ENCODE measurements around the gene MEGF6. TPM values are rescaled to one million over a fixed set of nuclear protein-coding genes. Genes with fewer than 3 reads are reported as not detected.

Gene MEGF6
- total RNA-seq, 2 experiments from 2014 or later, result 57.5 to 62.2 TPM

DNA sequence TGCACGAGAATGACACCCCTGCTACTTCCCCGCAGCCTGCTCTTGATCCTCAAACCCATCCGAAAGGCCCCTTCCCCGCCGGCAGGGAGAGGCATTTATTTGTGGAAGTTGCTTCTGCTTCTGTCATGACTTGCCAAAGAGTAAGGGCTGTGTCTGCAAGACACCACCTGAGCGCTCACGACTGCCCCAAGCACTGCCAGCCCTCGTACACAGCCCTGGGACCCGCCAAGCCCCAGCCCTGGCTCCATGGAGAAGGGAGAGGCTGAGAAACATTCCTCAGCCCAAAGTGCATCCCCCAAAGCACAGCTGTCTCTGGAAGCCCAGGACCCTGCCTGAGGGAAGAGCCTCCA is 7.2 kb upstream of the MEGF6 start:
- ChIA-PET CTCF (interaction anchor here (0.9 to 2.0 kb wide), 16 partner anchors 11 to 178 kb away, joined by 3 to 23 read pairs (median 4); partner anchors contain the start of genes LRRC47 and WRAP73), POLR2A (interaction anchor here (1.0 to 1.4 kb wide), 3 partner anchors 88 to 165 kb away, joined by 5 to 7 read pairs (median 6); no protein-coding TSS in a partner anchor)
- Mint-ChIP-seq H3K36me3 (ENCODE audit: low read depth) (no peaks in the 10 kb centered on the region), H3K27ac (no peak overlapping the region), H3K9me3 (no peaks in the 10 kb centered on the region), H3K4me1 (ENCODE audit: low read depth) (peaks cover 35% of the 10 kb centered on the region), H3K27me3 (peaks cover 19% of the 10 kb centered on the region), H3K4me3 (no peak overlapping the region)
- no peak for TF ChIP-seq CTCF (IDR thresholded peaks at IDR 0.05)
- Histone ChIP-seq H3K4me3 (ENCODE audit: low read length) (no peak overlapping the region), H3K27ac (ENCODE audit: low read depth in 1 of 2, low read length in 2 of 2) (no peak overlapping the region), H3K36me3 (ENCODE audit: insufficient read depth, low read length) (peaks cover 3% of the 10 kb centered on the region), H3K27me3 (ENCODE audit: control insufficient read depth in 1 of 2, insufficient read depth in 2 of 2, low read length in 2 of 2) (peaks cover 0 to 2% of the 10 kb centered on the region in 2 experiments), H3K4me1 (ENCODE audit: insufficient read depth, low read length) (peaks cover 23% of the 10 kb centered on the region), H3K9me3 (ENCODE audit: control insufficient read depth in 1 of 2, insufficient read depth in 1 of 2, low read length in 2 of 2) (no peaks in the 10 kb centered on the region)
- DNase-seq (no peak), ATAC-seq (ENCODE audit: poor library complexity) (no peak)
- intact Hi-C loops (cut with DNase I, micrococcal nuclease), result no loop called here

GRCh38 chr1:3617806-3618345 is 6.6 kb upstream of the MEGF6 start:
- peaks cover 0 to 2% of the 10 kb centered on the region in 2 experiments for H3K27me3 ChIP-seq (ENCODE audit: control insufficient read depth in 1 of 2, insufficient read depth in 2 of 2, low read length in 2 of 2)
- Mint-ChIP-seq H3K4me3 (no peak overlapping the region), H3K9me3 (no peaks in the 10 kb centered on the region), H3K27me3 (peaks cover 26% of the 10 kb centered on the region), H3K4me1 (ENCODE audit: low read depth) (peaks cover 29% of the 10 kb centered on the region), H3K36me3 (ENCODE audit: low read depth) (no peaks in the 10 kb centered on the region), H3K27ac (no peak overlapping the region)
- peaks cover 17% of the 10 kb centered on the region for H3K4me1 ChIP-seq (ENCODE audit: insufficient read depth, low read length)
- no peak for TF ChIP-seq CTCF (IDR thresholded peaks at IDR 0.05)
- no peaks in the 10 kb centered on the region for H3K9me3 ChIP-seq (ENCODE audit: control insufficient read depth in 1 of 2, insufficient read depth in 1 of 2, low read length in 2 of 2)
- no peak overlapping the region for H3K4me3 ChIP-seq (ENCODE audit: low read length)
- intact Hi-C loops (cut with DNase I, micrococcal nuclease), result no loop called here
- POLR2A ChIA-PET, result no interaction called here
- no peak for ATAC-seq (ENCODE audit: poor library complexity)
- DNase-seq, result no peak
- peaks cover 3% of the 10 kb centered on the region for H3K36me3 ChIP-seq (ENCODE audit: insufficient read depth, low read length)
- CTCF ChIA-PET, result interaction anchor here (1.4 kb wide), 1 partner anchor 127 kb away, joined by 12 read pairs; no protein-coding TSS in a partner anchor
- no peak overlapping the region for H3K27ac ChIP-seq (ENCODE audit: low read depth in 1 of 2, low read length in 2 of 2)

DNA sequence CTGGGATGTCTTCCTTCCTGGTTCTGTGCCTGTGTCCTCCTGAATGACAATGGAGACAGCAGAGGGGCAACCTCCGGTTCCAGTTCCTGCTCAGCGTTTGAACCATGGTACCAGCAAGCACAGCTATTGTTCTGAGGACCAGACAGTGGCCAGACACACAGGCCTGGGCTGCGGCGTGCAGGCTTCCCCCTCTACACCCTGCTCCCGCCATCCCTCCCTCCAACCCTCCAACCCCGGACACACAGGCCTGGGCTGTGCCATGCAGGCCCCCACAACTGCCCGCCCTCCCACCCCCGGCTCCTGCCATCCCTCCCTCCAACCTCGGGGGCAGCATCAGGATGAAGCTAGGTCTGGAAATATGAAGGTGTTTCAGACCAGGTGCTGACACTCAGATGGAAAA is 5.6 kb upstream of the MEGF6 start:
- Histone ChIP-seq H3K27ac (ENCODE audit: low read depth in 1 of 2, low read length in 2 of 2) (no peak overlapping the region), H3K4me1 (ENCODE audit: insufficient read depth, low read length) (peaks cover 15% of the 10 kb centered on the region), H3K9me3 (ENCODE audit: control insufficient read depth in 1 of 2, insufficient read depth in 1 of 2, low read length in 2 of 2) (no peaks in the 10 kb centered on the region), H3K4me3 (ENCODE audit: low read length) (no peak overlapping the region), H3K27me3 (ENCODE audit: control insufficient read depth in 1 of 2, insufficient read depth in 2 of 2, low read length in 2 of 2) (peaks cover 7% of the 10 kb centered on the region in 2 experiments), H3K36me3 (ENCODE audit: insufficient read depth, low read length) (no peaks in the 10 kb centered on the region)
- no peak for TF ChIP-seq CTCF (IDR thresholded peaks at IDR 0.05)
- peaks cover 27% of the 10 kb centered on the region for H3K4me1 Mint-ChIP-seq (ENCODE audit: low read depth)
- H3K27ac Mint-ChIP-seq, result no peak overlapping the region
- no peaks in the 10 kb centered on the region for H3K9me3 Mint-ChIP-seq
- CTCF ChIA-PET, result no interaction called here
- no peak for ATAC-seq (ENCODE audit: poor library complexity)
- intact Hi-C loops (cut with DNase I, micrococcal nuclease), result no loop called here
- POLR2A ChIA-PET, result no interaction called here
- no peak overlapping the region for H3K4me3 Mint-ChIP-seq
- peaks cover 33% of the 10 kb centered on the region for H3K27me3 Mint-ChIP-seq
- no peaks in the 10 kb centered on the region for H3K36me3 Mint-ChIP-seq (ENCODE audit: low read depth)
- DNase-seq, result no peak

All from CD4-positive, alpha-beta T cell (primary cell).